Mucosa of stomach (tissue), 1 donor: ENCODE results near the gene NELL2.

Experiments used
- H3K27me3 ChIP-seq: one replicate; pipeline ENCODE4 v1.7.0; 2013; ENCODE audit warnings: mild to moderate bottlenecking, low read length; ENCODE audit not compliant: control insufficient read depth, insufficient read depth
- H3K36me3 ChIP-seq: one replicate; pipeline ENCODE4 v1.7.0; 2013; ENCODE audit warnings: low read length; ENCODE audit not compliant: control insufficient read depth, insufficient read depth
- H3K4me1 ChIP-seq: one replicate; pipeline ENCODE4 v1.7.0; 2013; ENCODE audit warnings: mild to moderate bottlenecking, low read length; ENCODE audit not compliant: control insufficient read depth, insufficient read depth
- H3K4me3 ChIP-seq: one replicate; pipeline ENCODE4 v1.7.0; 2013; ENCODE audit warnings: low read length
- H3K9ac ChIP-seq: one replicate; pipeline ENCODE4 v1.7.0; 2013; ENCODE audit warnings: mild to moderate bottlenecking, low read length, moderate library complexity
- H3K9me3 ChIP-seq: one replicate; pipeline ENCODE4 v1.7.0; 2013; ENCODE audit warnings: mild to moderate bottlenecking, low read length, moderate library complexity; ENCODE audit not compliant: control insufficient read depth
- donor health status: Pancreatic carcinoma.

The NELL2 gene

DNA sequence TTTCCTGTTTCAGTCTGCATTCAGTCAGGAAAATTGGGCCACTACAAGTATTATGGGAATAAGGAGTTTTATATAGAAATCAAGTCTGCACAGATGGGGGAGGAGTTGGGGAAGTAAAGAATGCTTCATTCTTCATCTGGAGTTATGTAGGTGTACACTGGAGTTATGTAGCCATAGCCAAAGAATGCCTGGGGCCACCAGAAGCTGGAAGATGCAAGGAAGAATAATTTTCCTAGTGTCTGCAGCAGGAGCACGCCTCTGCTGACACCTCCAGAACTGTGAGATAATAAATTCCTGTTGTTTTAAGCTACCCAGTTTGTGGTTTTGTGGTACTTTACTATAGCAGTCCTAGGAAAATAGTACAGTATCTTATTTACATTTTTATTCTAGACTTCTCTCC is 333.4 kb downstream of the NELL2 start:
- no peaks in the 10 kb centered on the region for H3K4me1 ChIP-seq
- no peak overlapping the region for H3K9ac ChIP-seq
- H3K36me3 ChIP-seq: no peaks in the 10 kb centered on the region
- H3K4me3 ChIP-seq: no peak overlapping the region
- no peaks in the 10 kb centered on the region for H3K9me3 ChIP-seq
- H3K27me3 ChIP-seq: no peaks in the 10 kb centered on the region

GRCh38 chr12:44537354-44537753 is 338.8 kb downstream of the NELL2 start:
- Histone ChIP-seq H3K27me3 (no peaks in the 10 kb centered on the region), H3K4me1 (no peaks in the 10 kb centered on the region), H3K9me3 (no peaks in the 10 kb centered on the region), H3K36me3 (no peaks in the 10 kb centered on the region), H3K9ac (no peak overlapping the region), H3K4me3 (no peak overlapping the region)

- Histone ChIP-seq H3K4me3 (no peak overlapping the region), H3K36me3 (no peaks in the 10 kb centered on the region)
Observed at GRCh38 chr12:44532940-44533339, 343.2 kb downstream of the NELL2 start.

GRCh38 chr12:44531320-44531971 is 344.7 kb downstream of the NELL2 start:
- Histone ChIP-seq H3K4me1 (no peaks in the 10 kb centered on the region), H3K9ac (no peak overlapping the region), H3K4me3 (no peak overlapping the region), H3K9me3 (no peaks in the 10 kb centered on the region), H3K27me3 (no peaks in the 10 kb centered on the region), H3K36me3 (no peaks in the 10 kb centered on the region)

More at GRCh38 chr12:44532940-44533339, 343.2 kb downstream of the NELL2 start:
- Histone ChIP-seq H3K4me1 (no peaks in the 10 kb centered on the region), H3K9ac (no peak overlapping the region), H3K9me3 (no peaks in the 10 kb centered on the region), H3K27me3 (no peaks in the 10 kb centered on the region)

- Histone ChIP-seq H3K9ac (no peak overlapping the region), H3K36me3 (no peaks in the 10 kb centered on the region), H3K9me3 (no peaks in the 10 kb centered on the region), H3K27me3 (no peaks in the 10 kb centered on the region), H3K4me1 (no peaks in the 10 kb centered on the region), H3K4me3 (no peak overlapping the region)
Observed at GRCh38 chr12:44526655-44527182, 349.4 kb downstream of the NELL2 start.

DNA sequence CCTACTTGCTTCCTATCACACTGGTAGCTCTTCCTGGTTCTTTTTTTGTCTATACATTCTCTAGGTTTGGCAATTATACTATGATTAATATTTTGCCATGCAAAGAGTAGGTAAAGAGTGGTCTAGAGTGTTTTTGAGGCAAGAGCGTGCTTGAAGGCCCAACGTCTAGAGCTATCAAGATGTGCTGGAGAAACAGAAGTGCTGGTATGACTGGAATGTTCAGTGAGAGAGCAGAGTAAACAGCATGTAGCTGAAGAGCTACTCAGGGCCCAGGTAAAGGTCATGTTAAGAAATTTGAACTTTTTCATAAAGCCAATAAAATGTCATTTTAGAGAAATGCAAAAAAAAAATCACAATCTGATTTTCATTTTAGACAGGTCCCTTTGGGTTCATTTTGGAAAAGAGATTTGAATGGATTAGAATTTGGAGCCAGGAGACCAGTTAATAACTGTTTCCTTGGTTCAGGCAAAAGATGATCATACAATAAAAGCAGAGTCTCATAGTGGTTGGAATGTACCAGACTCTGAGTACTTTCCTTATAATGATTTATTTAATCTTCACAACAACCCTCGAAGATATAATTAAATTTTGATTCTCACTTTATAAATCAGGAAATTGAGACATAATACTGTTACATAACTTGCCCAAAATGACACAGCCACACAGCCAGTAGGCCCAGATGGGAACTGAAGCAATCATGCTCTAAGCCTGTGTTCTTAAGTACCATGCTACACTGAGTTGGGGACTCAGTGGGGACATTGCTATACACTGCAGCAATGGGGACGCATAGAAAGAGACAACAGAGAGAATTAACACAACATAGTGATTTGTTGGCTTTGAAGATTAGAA is 350.1 kb downstream of the NELL2 start:
- H3K9me3 ChIP-seq: no peaks in the 10 kb centered on the region
- no peak overlapping the region for H3K9ac ChIP-seq
- H3K27me3 ChIP-seq: no peaks in the 10 kb centered on the region
- no peaks in the 10 kb centered on the region for H3K36me3 ChIP-seq
- H3K4me1 ChIP-seq: no peaks in the 10 kb centered on the region
- no peak overlapping the region for H3K4me3 ChIP-seq

- Histone ChIP-seq H3K36me3 (no peaks in the 10 kb centered on the region), H3K4me1 (no peaks in the 10 kb centered on the region), H3K9me3 (no peaks in the 10 kb centered on the region), H3K27me3 (no peaks in the 10 kb centered on the region), H3K4me3 (no peak overlapping the region), H3K9ac (no peak overlapping the region)
Observed at GRCh38 chr12:44523828-44524227, 352.3 kb downstream of the NELL2 start.

- no peak overlapping the region for H3K9ac ChIP-seq
- H3K9me3 ChIP-seq: no peaks in the 10 kb centered on the region
- H3K4me1 ChIP-seq: no peaks in the 10 kb centered on the region
- H3K27me3 ChIP-seq: no peaks in the 10 kb centered on the region
- no peak overlapping the region for H3K4me3 ChIP-seq
- no peaks in the 10 kb centered on the region for H3K36me3 ChIP-seq
Observed at GRCh38 chr12:44521702-44522101, 354.4 kb downstream of the NELL2 start.

DNA sequence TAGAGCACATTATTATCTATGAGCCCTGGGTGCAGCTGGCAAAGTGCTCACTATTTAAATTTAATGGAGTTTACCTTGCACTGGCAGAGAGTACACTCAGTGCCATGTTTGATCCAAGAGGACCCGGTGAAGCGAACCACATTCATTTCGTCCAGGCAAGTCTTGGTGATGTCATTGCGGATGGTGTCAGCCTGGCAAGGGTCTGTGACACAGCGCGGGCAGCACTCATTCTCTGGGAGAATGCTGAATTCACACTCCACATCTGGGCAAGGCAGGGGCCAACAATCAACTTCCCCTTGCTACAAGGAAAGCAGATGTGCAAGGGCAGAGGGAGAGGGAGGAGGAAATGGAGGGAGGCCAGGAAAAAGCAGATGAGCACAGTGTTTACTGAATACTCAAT is 356.2 kb downstream of the NELL2 start:
- H3K4me1 ChIP-seq: no peaks in the 10 kb centered on the region
- H3K9ac ChIP-seq: no peak overlapping the region
- no peaks in the 10 kb centered on the region for H3K9me3 ChIP-seq
- H3K27me3 ChIP-seq: no peaks in the 10 kb centered on the region
- H3K4me3 ChIP-seq: no peak overlapping the region
- H3K36me3 ChIP-seq: no peaks in the 10 kb centered on the region

DNA sequence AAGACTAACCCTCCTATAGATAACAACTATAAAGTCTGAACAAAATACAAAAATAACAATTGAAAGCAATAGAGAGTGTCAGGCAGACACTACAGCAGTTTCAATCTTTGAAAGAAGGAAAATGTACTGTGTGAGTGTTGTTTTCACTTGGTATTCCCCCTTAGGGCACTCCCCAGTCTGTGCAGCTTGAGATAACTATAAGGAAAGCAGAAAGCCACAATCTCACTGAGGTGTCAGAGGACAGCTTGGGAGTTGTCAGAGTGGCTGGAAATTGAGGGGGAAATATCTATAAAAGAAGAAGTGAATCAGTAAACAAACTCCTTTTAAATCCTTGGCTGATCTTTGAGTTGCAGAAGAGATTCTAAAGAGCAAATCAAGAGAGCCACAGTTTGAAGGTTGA is 364.8 kb downstream of the NELL2 start:
- Histone ChIP-seq H3K4me3 (no peak overlapping the region), H3K36me3 (no peaks in the 10 kb centered on the region), H3K27me3 (no peaks in the 10 kb centered on the region), H3K4me1 (no peaks in the 10 kb centered on the region), H3K9me3 (no peaks in the 10 kb centered on the region), H3K9ac (no peak overlapping the region)

GRCh38 chr12:44510510-44510909 is 365.6 kb downstream of the NELL2 start:
- H3K9me3 ChIP-seq: no peaks in the 10 kb centered on the region

DNA sequence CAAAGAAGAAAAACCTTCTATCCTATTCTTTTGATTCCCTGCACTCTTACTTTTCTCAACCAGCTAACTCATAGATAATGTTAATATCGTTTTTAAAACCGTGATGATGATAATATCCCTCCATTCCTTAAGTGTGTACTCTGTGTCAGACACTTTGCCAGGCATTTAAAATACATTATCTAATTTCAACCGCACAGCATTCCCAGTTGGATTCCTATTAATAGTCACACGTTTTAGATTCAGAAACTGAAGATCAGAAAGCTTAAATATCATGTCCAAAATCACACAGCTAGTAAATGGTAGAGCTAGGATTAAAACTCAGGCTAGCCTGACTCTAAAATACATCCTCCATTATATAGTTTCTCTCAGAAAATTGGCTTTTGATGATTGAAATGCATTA is 366.0 kb downstream of the NELL2 start:
- Histone ChIP-seq H3K9ac (no peak overlapping the region), H3K4me3 (no peak overlapping the region), H3K27me3 (no peaks in the 10 kb centered on the region), H3K36me3 (no peaks in the 10 kb centered on the region), H3K9me3 (no peaks in the 10 kb centered on the region), H3K4me1 (no peaks in the 10 kb centered on the region)

More at GRCh38 chr12:44510510-44510909, 365.6 kb downstream of the NELL2 start:
- Histone ChIP-seq H3K9ac (no peak overlapping the region), H3K4me1 (no peaks in the 10 kb centered on the region), H3K27me3 (no peaks in the 10 kb centered on the region), H3K36me3 (no peaks in the 10 kb centered on the region), H3K4me3 (no peak overlapping the region)
